Lower lobe of right lung (tissue), 2 donors: ENCODE results near the gene TMEM187. TPM values are rescaled to one million over a fixed set of nuclear protein-coding genes. Genes with fewer than 3 reads are reported as not detected.
A peak's percentile ranks its signal among the peaks of the same experiment; 100 is the strongest.

Source experiments
- ATAC-seq, 2 donors: fragments of 200-7000 bp; cut with Tn5 transposase; one replicate each; pipeline ENCODE4 v1.9.1; 2020 to 2022; ENCODE audit warnings: mild to moderate bottlenecking in 2 of 2, moderate library complexity in 2 of 2
- DNase-seq: peaks from one replicate; pipeline ENCODE4 v3.0.0-alpha.2; 2020
- H3K27ac ChIP-seq: fragments of 200-600 bp; one replicate; pipeline ENCODE4 v1.8.0; 2022
- H3K27me3 ChIP-seq: fragments of 200-600 bp; one replicate; pipeline ENCODE4 v1.8.0; 2022; ENCODE audit warnings: low read depth
- H3K36me3 ChIP-seq: fragments of 200-600 bp; one replicate; pipeline ENCODE4 v1.8.0; 2022; ENCODE audit warnings: mild to moderate bottlenecking
- H3K4me1 ChIP-seq: fragments of 200-600 bp; one replicate; pipeline ENCODE4 v1.8.0; 2022
- H3K4me3 ChIP-seq: fragments of 200-600 bp; one replicate; pipeline ENCODE4 v1.8.0; 2022; ENCODE audit warnings: mild to moderate bottlenecking
- H3K9me3 ChIP-seq: fragments of 200-600 bp; one replicate; pipeline ENCODE4 v1.8.0; 2022
- intact Hi-C: fragments of 100-400 bp; cut with DNase I; formaldehyde crosslinking; loops from one replicate; pipeline ENCODE4 v1.11.0; 2022
- total RNA-seq: library from RNA; stranded (reverse); fragmentation: NEBNext Ultra II Directional; extraction: Animal tissue kit (Norgen Biotek cat#: 25700); gene quantifications from one replicate; pipeline ENCODE4 v1.2.1, GENCODE V29; 2021
- TF ChIP-seq, protein P1 (sequence below): fragments of 200-600 bp; IDR thresholded peaks from one replicate; pipeline ENCODE4 v1.8.0; 2022; ENCODE audit warnings: antibody characterized with exemption, mild to moderate bottlenecking
- donor health status: DM: no; HTN: yes; CAD: no; lungs with severe emphysema.

The TMEM187 gene
- total RNA-seq, 1 donor from 2014 or later, result 7.6 TPM

- Histone ChIP-seq H3K4me3 (no peak overlapping the region), H3K4me1 (peaks cover 17% of the 10 kb centered on the region), H3K27me3 (no peaks in the 10 kb centered on the region), H3K36me3 (peaks cover 16% of the 10 kb centered on the region), H3K9me3 (no peaks in the 10 kb centered on the region), H3K27ac (peak overlapping the region; percentile 24)
- intact Hi-C loops, result no loop called here
- no peak for DNase-seq
- ATAC-seq, result no peak
- TF ChIP-seq, protein P1, sequence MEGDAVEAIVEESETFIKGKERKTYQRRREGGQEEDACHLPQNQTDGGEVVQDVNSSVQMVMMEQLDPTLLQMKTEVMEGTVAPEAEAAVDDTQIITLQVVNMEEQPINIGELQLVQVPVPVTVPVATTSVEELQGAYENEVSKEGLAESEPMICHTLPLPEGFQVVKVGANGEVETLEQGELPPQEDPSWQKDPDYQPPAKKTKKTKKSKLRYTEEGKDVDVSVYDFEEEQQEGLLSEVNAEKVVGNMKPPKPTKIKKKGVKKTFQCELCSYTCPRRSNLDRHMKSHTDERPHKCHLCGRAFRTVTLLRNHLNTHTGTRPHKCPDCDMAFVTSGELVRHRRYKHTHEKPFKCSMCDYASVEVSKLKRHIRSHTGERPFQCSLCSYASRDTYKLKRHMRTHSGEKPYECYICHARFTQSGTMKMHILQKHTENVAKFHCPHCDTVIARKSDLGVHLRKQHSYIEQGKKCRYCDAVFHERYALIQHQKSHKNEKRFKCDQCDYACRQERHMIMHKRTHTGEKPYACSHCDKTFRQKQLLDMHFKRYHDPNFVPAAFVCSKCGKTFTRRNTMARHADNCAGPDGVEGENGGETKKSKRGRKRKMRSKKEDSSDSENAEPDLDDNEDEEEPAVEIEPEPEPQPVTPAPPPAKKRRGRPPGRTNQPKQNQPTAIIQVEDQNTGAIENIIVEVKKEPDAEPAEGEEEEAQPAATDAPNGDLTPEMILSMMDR, result no peak
Observed at GRCh38 chrX:154021131-154021611, 48.6 kb downstream of the TMEM187 start.

GRCh38 chrX:154022108-154022507 lies 49.6 kb downstream of the TMEM187 start:
- no peak overlapping the region for H3K4me3 ChIP-seq
- DNase-seq (no peak), ATAC-seq (no peak)
- H3K4me1 ChIP-seq, result peaks cover 17% of the 10 kb centered on the region
- H3K27ac ChIP-seq, result no peak overlapping the region
- TF ChIP-seq, protein P1, result no peak
- H3K9me3 ChIP-seq, result no peaks in the 10 kb centered on the region
- H3K27me3 ChIP-seq, result no peaks in the 10 kb centered on the region
- intact Hi-C loops, result no loop called here
- H3K36me3 ChIP-seq, result peaks cover 11% of the 10 kb centered on the region

DNA sequence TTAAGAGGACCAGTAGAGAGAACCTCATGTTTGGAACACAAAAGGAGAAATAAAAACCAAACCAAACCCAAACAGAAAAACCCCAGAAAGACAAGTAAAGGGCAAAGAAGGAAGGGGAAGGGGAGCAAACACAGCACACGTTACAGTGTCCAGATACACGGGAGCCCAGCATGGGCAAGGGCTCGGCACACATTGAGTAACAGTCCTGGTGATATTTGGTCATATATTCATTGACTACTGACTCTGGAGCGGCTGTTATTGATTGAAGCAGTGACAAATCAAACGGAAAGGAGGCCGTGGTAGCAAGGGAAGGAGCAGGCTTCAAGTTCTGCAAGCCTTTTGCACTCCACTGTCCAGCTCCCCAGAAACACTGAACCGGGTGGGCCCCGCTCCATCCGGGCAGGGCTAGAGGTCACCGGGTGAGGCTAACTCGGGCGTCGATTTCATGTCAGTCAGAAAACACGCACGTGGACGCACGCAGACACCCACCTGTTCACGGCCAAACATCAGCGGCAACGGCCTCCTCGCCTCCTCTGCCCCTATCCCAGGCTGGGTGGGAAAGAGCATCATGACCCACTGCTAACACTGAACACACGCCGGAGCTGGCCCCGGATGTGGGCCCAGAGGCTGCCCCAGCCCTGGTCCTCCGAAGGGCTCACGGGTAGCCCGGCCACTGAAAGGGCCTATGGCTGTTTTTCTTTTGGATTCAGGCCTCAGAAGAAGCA lies 50.9 kb downstream of the TMEM187 start:
- intact Hi-C loops, result no loop called here
- no peak overlapping the region for H3K4me3 ChIP-seq
- ATAC-seq, result no peak

DNA sequence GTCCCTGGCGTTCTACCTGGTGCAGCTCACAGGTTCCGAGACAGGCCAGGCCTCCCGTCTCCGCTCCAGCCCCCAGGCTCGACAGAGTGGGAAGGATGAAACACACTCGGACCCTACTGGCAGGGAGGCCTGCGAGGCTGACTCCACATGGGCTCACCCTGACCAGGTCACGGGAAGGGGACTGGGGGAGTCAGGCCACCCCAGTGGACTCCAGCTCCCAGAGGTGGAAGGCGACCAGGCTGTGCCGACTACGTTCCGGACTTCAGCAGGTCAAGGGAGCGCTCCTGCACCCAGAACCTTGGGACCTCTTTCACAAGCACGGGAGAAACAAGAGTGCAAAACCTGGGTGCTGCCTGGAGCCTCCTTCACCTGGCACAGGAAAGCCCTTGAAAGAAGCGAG lies 51.7 kb downstream of the TMEM187 start:
- TF ChIP-seq, protein P1, result no peak
- ATAC-seq, result no peak
- Histone ChIP-seq H3K27me3 (no peaks in the 10 kb centered on the region), H3K36me3 (peaks cover 23% of the 10 kb centered on the region), H3K27ac (no peak overlapping the region), H3K9me3 (no peaks in the 10 kb centered on the region), H3K4me1 (peaks cover 4% of the 10 kb centered on the region), H3K4me3 (no peak overlapping the region)
- intact Hi-C loops, result no loop called here
- DNase-seq, result no peak

More for the DNA sequence above, 50.9 kb downstream of the TMEM187 start:
- Histone ChIP-seq H3K36me3 (peaks cover 15% of the 10 kb centered on the region), H3K27ac (no peak overlapping the region), H3K4me1 (peaks cover 9% of the 10 kb centered on the region), H3K27me3 (no peaks in the 10 kb centered on the region), H3K9me3 (no peaks in the 10 kb centered on the region)
- TF ChIP-seq, protein P1, result no peak
- DNase-seq, result no peak

DNA sequence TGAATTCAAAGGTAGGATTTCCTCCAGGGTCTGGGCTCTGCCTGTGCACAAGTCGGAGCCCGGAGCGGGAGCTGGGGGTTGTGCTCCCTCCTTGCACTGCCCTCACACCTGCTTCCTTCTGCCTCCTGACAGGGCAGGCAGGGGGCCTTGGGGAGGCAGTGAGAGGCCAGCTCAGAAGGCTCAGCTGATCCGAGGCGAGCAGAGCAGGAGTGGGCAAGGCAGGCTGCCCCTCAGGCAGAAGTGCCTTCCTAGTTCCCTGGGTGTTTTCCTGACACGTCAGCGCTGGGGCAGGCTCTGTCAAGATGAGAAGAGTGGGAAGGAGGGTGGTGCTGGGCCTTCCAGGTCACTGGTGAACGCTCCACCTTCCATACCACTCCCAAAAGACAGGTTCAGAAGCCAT lies 52.7 kb downstream of the TMEM187 start:
- no peaks in the 10 kb centered on the region for H3K9me3 ChIP-seq
- intact Hi-C loops, result no loop called here
- H3K4me3 ChIP-seq, result no peak overlapping the region
- H3K27me3 ChIP-seq, result no peaks in the 10 kb centered on the region
- DNase-seq (no peak), ATAC-seq (peak in 1 of 2 donors; percentile 45)
- TF ChIP-seq, protein P1, result no peak
- H3K4me1 ChIP-seq, result peaks cover 4% of the 10 kb centered on the region
- no peak overlapping the region for H3K27ac ChIP-seq
- peaks cover 31% of the 10 kb centered on the region for H3K36me3 ChIP-seq
